MM.1S (cell line): Measurements from ENCODE around the gene NOS3.

Source experiments
- DNase-seq: peaks from one replicate; pipeline ENCODE4 v3.0.0-alpha.2; 2015
- H2AFZ ChIP-seq: fragments of 300-600 bp; sonication (generic); 2 replicates; pipeline ENCODE4 v1.6.0; 2016; ENCODE audit warnings: antibody characterized with exemption, low read length
- H3F3A ChIP-seq: fragments of 300-600 bp; sonication (generic); 2 replicates; pipeline ENCODE4 v1.6.1; 2016; ENCODE audit warnings: mild to moderate bottlenecking, antibody characterized with exemption, low read length, moderate library complexity, mixed read lengths; ENCODE audit not compliant: insufficient read depth
- H3K27ac ChIP-seq: fragments of 300-600 bp; sonication (generic); 2 replicates; pipeline ENCODE4 v1.5.1; 2016; ENCODE audit warnings: mild to moderate bottlenecking, low read length
- H3K27me3 ChIP-seq: fragments of 300-600 bp; sonication (generic); replicated peaks from 2 replicates; pipeline ENCODE4 v1.6.0; 2016; ENCODE audit warnings: low read length; ENCODE audit not compliant: insufficient read depth
- H3K36me3 ChIP-seq: fragments of 300-600 bp; sonication (generic); replicated peaks from 2 replicates; pipeline ENCODE4 v1.6.1; 2016; ENCODE audit warnings: mild to moderate bottlenecking, low read length, mixed read lengths; ENCODE audit not compliant: insufficient read depth
- H3K4me1 ChIP-seq: fragments of 300-600 bp; sonication (generic); 2 replicates; pipeline ENCODE4 v1.6.1; 2016; ENCODE audit warnings: low read length, mixed read lengths
- H3K4me2 ChIP-seq: fragments of 300-600 bp; sonication (generic); 2 replicates; pipeline ENCODE4 v1.6.0; 2016; ENCODE audit warnings: low read depth, low read length
- H3K4me3 ChIP-seq: fragments of 300-600 bp; sonication (generic); 2 replicates; pipeline ENCODE4 v1.5.1; 2016; ENCODE audit warnings: low read length, mixed read lengths
- H3K79me2 ChIP-seq: fragments of 300-600 bp; sonication (generic); 2 replicates; pipeline ENCODE4 v1.6.1; 2016; ENCODE audit warnings: mixed run types, low read length, mixed read lengths
- H3K9ac ChIP-seq: fragments of 300-600 bp; sonication (generic); 2 replicates; pipeline ENCODE4 v1.6.1; 2016; ENCODE audit warnings: low read length, mixed read lengths
- H3K9me2 ChIP-seq: fragments of 300-600 bp; sonication (generic); replicated peaks from 2 replicates; pipeline ENCODE4 v1.6.1; 2016; ENCODE audit warnings: mild to moderate bottlenecking, low read length, mixed read lengths; ENCODE audit not compliant: insufficient read depth
- H3K9me3 ChIP-seq: fragments of 300-600 bp; sonication (generic); replicated peaks from 2 replicates; pipeline ENCODE4 v1.6.1; 2016; ENCODE audit warnings: mild to moderate bottlenecking, low read length, mixed read lengths; ENCODE audit not compliant: insufficient read depth
- H4K20me1 ChIP-seq: fragments of 300-600 bp; sonication (generic); 2 replicates; pipeline ENCODE4 v1.6.1; 2016; ENCODE audit warnings: mild to moderate bottlenecking, low read length, moderate library complexity, mixed read lengths; ENCODE audit not compliant: insufficient read depth
- CTCF ChIP-seq: fragments of 300-600 bp; sonication (generic); IDR thresholded peaks from 2 replicates; pipeline ENCODE4 v1.5.1; 2016; ENCODE audit warnings: antibody characterized with exemption, low read length, mixed read lengths
- EZH2 ChIP-seq: fragments of 300-600 bp; sonication (generic); optimal IDR thresholded peaks from 2 replicates; pipeline ENCODE3; 2017; ENCODE audit warnings: low read depth, mild to moderate bottlenecking, antibody characterized with exemption, low read length, mixed read lengths
- EZH2phosphoT487 ChIP-seq: fragments of 300-600 bp; sonication (generic); IDR thresholded peaks from 2 replicates; pipeline ENCODE4 v1.6.1; 2018; ENCODE audit warnings: antibody characterized with exemption, low read length

The NOS3 gene

GRCh38 chr7:150947241-150947745 lies 43.5 kb upstream of the NOS3 start:
- Histone ChIP-seq H3K9me2 (no peaks in the 10 kb centered on the region), H3K36me3 (no peaks in the 10 kb centered on the region), H3K79me2 (no peaks in the 10 kb centered on the region), H3K4me3 (no peak overlapping the region), H3K9ac (no peak overlapping the region), H3K27ac (no peak overlapping the region), H3K4me2 (no peak overlapping the region), H2AFZ (no peak overlapping the region), H3K27me3 (no peaks in the 10 kb centered on the region), H3K4me1 (peaks cover 6% of the 10 kb centered on the region), H4K20me1 (no peaks in the 10 kb centered on the region), H3K9me3 (no peaks in the 10 kb centered on the region), H3F3A (no peaks in the 10 kb centered on the region)
- no peak for DNase-seq
- no peak for TF ChIP-seq CTCF
- no peak for TF ChIP-seq EZH2phosphoT487
- TF ChIP-seq EZH2: no peak

GRCh38 chr7:150947761-150948651 lies 42.8 kb upstream of the NOS3 start:
- H3K9me3 ChIP-seq: no peaks in the 10 kb centered on the region
- H3K4me2 ChIP-seq: no peak overlapping the region
- H3K4me1 ChIP-seq: no peaks in the 10 kb centered on the region
- H3K27me3 ChIP-seq: no peaks in the 10 kb centered on the region
- H3K27ac ChIP-seq: no peak overlapping the region
- DNase-seq: no peak
- no peak overlapping the region for H3K9ac ChIP-seq
- no peaks in the 10 kb centered on the region for H4K20me1 ChIP-seq
- no peaks in the 10 kb centered on the region for H3K79me2 ChIP-seq
- no peak overlapping the region for H3K4me3 ChIP-seq
- H2AFZ ChIP-seq: no peak overlapping the region
- no peaks in the 10 kb centered on the region for H3K9me2 ChIP-seq
- TF ChIP-seq EZH2: no peak
- TF ChIP-seq CTCF: no peak
- TF ChIP-seq EZH2phosphoT487: no peak
- no peaks in the 10 kb centered on the region for H3F3A ChIP-seq
- H3K36me3 ChIP-seq: no peaks in the 10 kb centered on the region

- Histone ChIP-seq H3K27me3 (no peaks in the 10 kb centered on the region), H3K27ac (no peak overlapping the region), H3K9me3 (no peaks in the 10 kb centered on the region), H3K9ac (no peak overlapping the region), H3K36me3 (no peaks in the 10 kb centered on the region), H3K4me2 (no peak overlapping the region), H3K79me2 (no peaks in the 10 kb centered on the region), H4K20me1 (no peaks in the 10 kb centered on the region), H3K4me3 (no peak overlapping the region), H3K9me2 (no peaks in the 10 kb centered on the region), H2AFZ (no peak overlapping the region), H3F3A (no peaks in the 10 kb centered on the region), H3K4me1 (no peaks in the 10 kb centered on the region)
- no peak for TF ChIP-seq EZH2
- no peak for TF ChIP-seq EZH2phosphoT487
- no peak for TF ChIP-seq CTCF
- DNase-seq: no peak
Measured at GRCh38 chr7:150948791-150949251, 42.0 kb upstream of the NOS3 start.
